Choroid plexus epithelial cell (primary cell): ENCODE results near the gene ARHGEF33.
A peak's percentile ranks its signal among the peaks of the same experiment; 100 is the strongest.

Experiments
- DNase-seq: peaks from one replicate; pipeline ENCODE4 v3.0.0-alpha.2; 2010; ENCODE audit warnings: low read depth
- H3K4me3 ChIP-seq: 2 replicates; pipeline ENCODE4 v1.5.1; 2011; ENCODE audit warnings: low read depth, mild to moderate bottlenecking, control low read depth, low read length, moderate library complexity
- CTCF ChIP-seq: conservative IDR thresholded peaks from 2 replicates; pipeline ENCODE4 v1.5.1; 2011; ENCODE audit warnings: low read depth, mild to moderate bottlenecking, control low read depth, inconsistent platforms, low read length, moderate library complexity

The ARHGEF33 gene

GRCh38 chr2:38943784-38944183 is 54.1 kb downstream of the ARHGEF33 start:
- DNase-seq = no peak
- no peak overlapping the region for H3K4me3 ChIP-seq

GRCh38 chr2:38945372-38945771 is 55.7 kb downstream of the ARHGEF33 start:
- TF ChIP-seq CTCF = no peak
- no peak overlapping the region for H3K4me3 ChIP-seq
- DNase-seq = no peak

More at GRCh38 chr2:38943784-38944183, 54.1 kb downstream of the ARHGEF33 start:
- no peak for TF ChIP-seq CTCF

GRCh38 chr2:38945911-38946310 is 56.2 kb downstream of the ARHGEF33 start:
- H3K4me3 ChIP-seq = no peak overlapping the region
- no peak for DNase-seq
- no peak for TF ChIP-seq CTCF

GRCh38 chr2:38947241-38948239 is 57.9 kb downstream of the ARHGEF33 start:
- peak; percentile 89 for TF ChIP-seq CTCF
- no peak overlapping the region for H3K4me3 ChIP-seq
- peak; percentile 90 for DNase-seq

GRCh38 chr2:38948387-38948882 is 58.8 kb downstream of the ARHGEF33 start:
- H3K4me3 ChIP-seq = no peak overlapping the region
- TF ChIP-seq CTCF = no peak
- DNase-seq = no peak

- TF ChIP-seq CTCF = no peak
- DNase-seq = no peak
Measured at GRCh38 chr2:38948995-38949394, 59.3 kb downstream of the ARHGEF33 start.

GRCh38 chr2:38951766-38952165 is 62.1 kb downstream of the ARHGEF33 start:
- DNase-seq = no peak
- no peak for TF ChIP-seq CTCF
- no peak overlapping the region for H3K4me3 ChIP-seq

More at GRCh38 chr2:38948995-38949394, 59.3 kb downstream of the ARHGEF33 start:
- no peak overlapping the region for H3K4me3 ChIP-seq
